ENCODE results near the gene BDP1.
"Not testable (repeated sequence)": the region's sequence is repeated elsewhere in the genome, so short reads cannot be mapped to it uniquely, and the experiment has no call there.

DNA sequence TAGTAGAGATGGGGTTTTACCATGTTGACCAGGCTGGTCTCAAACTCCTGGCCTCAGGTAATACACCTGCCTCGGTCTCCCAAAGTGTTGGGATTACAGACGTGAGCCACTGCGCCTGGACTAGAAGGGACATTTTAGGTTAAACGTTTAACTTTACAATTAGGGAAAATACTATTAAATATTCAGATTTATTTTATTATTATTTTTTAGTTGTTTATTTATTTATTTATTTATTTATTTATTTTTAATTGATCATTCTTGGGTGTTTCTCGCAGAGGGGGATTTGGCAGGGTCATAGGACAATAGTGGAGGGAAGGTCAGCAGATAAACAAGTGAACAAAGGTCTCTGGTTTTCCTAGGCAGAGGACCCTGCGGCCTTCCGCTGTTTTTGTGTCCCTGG, 95.4 kb downstream of the BDP1 start:
- TF ChIP-seq CTCF (conservative IDR thresholded peaks at IDR 0.05); EZH2 (IDR thresholded peaks at IDR 0.05; ENCODE audit: low read depth): not testable (repeated sequence)
